Progenitor cell of endocrine pancreas (in vitro differentiated cells): Measurements from ENCODE around the gene HECW1. TPM values are rescaled to one million over a fixed set of nuclear protein-coding genes. Genes with fewer than 3 reads are reported as not detected.

Source experiments
- DNase-seq: peaks from one replicate; pipeline ENCODE4 v3.0.0; 2021; ENCODE audit warnings: low spot score; ENCODE audit not compliant: unreplicated experiment
- H3K27ac Mint-ChIP-seq: 2 replicates; pipeline ENCODE4 v1.8.0; 2021; ENCODE audit warnings: mild to moderate bottlenecking, moderate library complexity, mixed read lengths
- H3K27me3 Mint-ChIP-seq: 2 replicates; pipeline ENCODE4 v1.8.0; 2021; ENCODE audit warnings: mixed read lengths
- H3K36me3 Mint-ChIP-seq: 2 replicates; pipeline ENCODE4 v1.8.0; 2022; ENCODE audit warnings: mixed read lengths; ENCODE audit not compliant: insufficient read depth
- H3K4me1 Mint-ChIP-seq: 2 replicates; pipeline ENCODE4 v1.8.0; 2021; ENCODE audit warnings: low read depth, mixed read lengths
- H3K4me3 Mint-ChIP-seq: 2 replicates; pipeline ENCODE4 v1.8.0; 2021; ENCODE audit warnings: low read depth, mild to moderate bottlenecking, moderate library complexity, mixed read lengths
- H3K9me3 Mint-ChIP-seq: 2 replicates; pipeline ENCODE4 v1.8.0; 2021; ENCODE audit warnings: low read depth, mixed read lengths
- CTCF ChIP-seq: fragments of 200-600 bp; sonication (generic); IDR thresholded peaks from one replicate; pipeline ENCODE4 v1.5.0; 2021; ENCODE audit warnings: antibody characterized with exemption, mild to moderate bottlenecking; ENCODE audit not compliant: unreplicated experiment
- total RNA-seq: library from RNA; stranded (reverse); gene quantifications from 2 replicates; pipeline ENCODE4 v1.2.1, GENCODE V29; 2021

HECW1 gene
- total RNA-seq, 1 donor from 2014 or later, result 0.50 TPM

- DNase-seq, result no peak
- Mint-ChIP-seq H3K27me3 (peaks cover 3% of the 10 kb centered on the region), H3K9me3 (peaks cover 17% of the 10 kb centered on the region), H3K4me3 (no peak overlapping the region), H3K27ac (no peak overlapping the region), H3K4me1 (peaks cover 19% of the 10 kb centered on the region), H3K36me3 (peaks cover 3% of the 10 kb centered on the region)
- TF ChIP-seq CTCF, result no peak
Observed at GRCh38 chr7:43291789-43292188, 179.3 kb downstream of the HECW1 start.

- peaks cover 24% of the 10 kb centered on the region for H3K4me1 Mint-ChIP-seq
- no peak for DNase-seq
Observed at GRCh38 chr7:43292384-43292783, 179.9 kb downstream of the HECW1 start.

GRCh38 chr7:43294080-43294630 lies 181.7 kb downstream of the HECW1 start:
- no peak for DNase-seq
- Mint-ChIP-seq H3K4me1 (peaks cover 24% of the 10 kb centered on the region), H3K27ac (no peak overlapping the region), H3K9me3 (peaks cover 13% of the 10 kb centered on the region), H3K4me3 (no peak overlapping the region), H3K27me3 (peaks cover 3% of the 10 kb centered on the region), H3K36me3 (peaks cover 3% of the 10 kb centered on the region)
- TF ChIP-seq CTCF, result no peak

More at GRCh38 chr7:43292384-43292783, 179.9 kb downstream of the HECW1 start:
- H3K36me3 Mint-ChIP-seq, result peaks cover 3% of the 10 kb centered on the region
- peaks cover 13% of the 10 kb centered on the region for H3K9me3 Mint-ChIP-seq
- no peak overlapping the region for H3K27ac Mint-ChIP-seq
- no peak for TF ChIP-seq CTCF
- no peak overlapping the region for H3K4me3 Mint-ChIP-seq
- peaks cover 3% of the 10 kb centered on the region for H3K27me3 Mint-ChIP-seq

DNA sequence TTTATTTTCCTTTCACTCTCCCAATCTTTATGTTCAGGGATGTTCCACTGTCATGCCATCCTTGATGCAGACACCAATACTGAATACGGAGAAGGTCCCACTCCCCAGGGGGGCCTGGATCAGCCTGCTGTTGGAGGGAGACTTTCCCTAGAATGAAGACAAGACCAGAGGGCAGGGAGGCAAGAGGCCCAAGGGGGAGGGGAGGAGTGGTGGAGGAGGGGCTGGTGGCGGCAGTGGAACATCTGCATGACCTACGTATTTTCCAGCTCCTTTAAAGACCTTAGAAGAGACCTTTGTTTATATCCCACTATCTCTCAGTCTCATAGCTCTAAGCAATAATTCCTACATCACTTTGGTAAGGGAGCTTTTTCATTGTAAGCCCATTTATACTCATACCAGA lies 183.0 kb downstream of the HECW1 start:
- peaks cover 24% of the 10 kb centered on the region for H3K4me1 Mint-ChIP-seq
- no peaks in the 10 kb centered on the region for H3K36me3 Mint-ChIP-seq
- TF ChIP-seq CTCF, result no peak
- peaks cover 9% of the 10 kb centered on the region for H3K9me3 Mint-ChIP-seq
- DNase-seq, result no peak
- H3K27me3 Mint-ChIP-seq, result peaks cover 13% of the 10 kb centered on the region
- H3K4me3 Mint-ChIP-seq, result no peak overlapping the region
- H3K27ac Mint-ChIP-seq, result no peak overlapping the region

- peaks cover 3% of the 10 kb centered on the region for H3K9me3 Mint-ChIP-seq
- H3K27ac Mint-ChIP-seq, result no peak overlapping the region
- H3K27me3 Mint-ChIP-seq, result peaks cover 16% of the 10 kb centered on the region
- TF ChIP-seq CTCF, result no peak
- no peak overlapping the region for H3K4me3 Mint-ChIP-seq
- no peaks in the 10 kb centered on the region for H3K36me3 Mint-ChIP-seq
- peaks cover 24% of the 10 kb centered on the region for H3K4me1 Mint-ChIP-seq
- DNase-seq, result no peak
Observed at GRCh38 chr7:43296306-43296705, 183.9 kb downstream of the HECW1 start.
